Measurements from ENCODE around the gene PLA2R1. TPM values are rescaled to one million over a fixed set of nuclear protein-coding genes. Genes with fewer than 3 reads are reported as not detected.

PLA2R1 gene
- total and polyA plus RNA-seq, 10 of the 15 experiments (the other 5 are each of a cell fraction or from before 2014, with no cell fraction given) = 0.01 to 0.05 (median 0.02) TPM; not detected in 6

DNA sequence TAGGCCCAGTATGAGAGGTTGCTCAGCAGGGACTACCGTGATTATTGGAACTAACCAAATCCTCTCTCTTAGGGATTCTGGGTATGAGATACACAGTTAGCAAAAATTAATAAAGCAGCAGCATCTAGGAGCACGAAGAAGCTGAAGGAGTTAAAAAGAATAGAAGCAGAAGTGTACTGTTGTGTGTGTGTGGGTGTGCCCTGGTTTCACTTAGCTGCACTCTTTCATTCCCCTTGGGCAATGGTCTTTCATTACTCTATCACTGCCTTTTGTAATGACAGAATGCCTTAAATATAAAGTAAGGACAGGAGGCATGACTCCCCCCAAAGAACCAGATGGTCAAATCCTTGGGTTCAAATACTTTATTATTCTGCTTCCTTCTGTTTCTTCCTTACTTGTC, 148.5 kb downstream of the PLA2R1 start:
- in situ Hi-C loops (cut with MboI) = no loop called here
- CTCF ChIA-PET = interaction anchor here (0.8 to 22.7 kb wide), 6 partner anchors 8 to 27 kb away, joined by 3 to 335 read pairs (median 4); no protein-coding TSS in a partner anchor

More for the DNA sequence above, 148.5 kb downstream of the PLA2R1 start:
- Histone ChIP-seq H2AFZ (ENCODE audit: control insufficient read depth, low read depth, low read length) (no peak overlapping the region), H3K27me3 (replicated peaks in 1 of 2; ENCODE audit: control insufficient read depth in 2 of 2, insufficient read depth in 2 of 2, low read length in 1 of 2) (no peaks in the 10 kb centered on the region), H3K4me3 (no peak overlapping the region), H3K79me2 (ENCODE audit: control insufficient read depth, insufficient read depth, low read length) (no peaks in the 10 kb centered on the region), H3K9me3 (replicated peaks; ENCODE audit: control insufficient read depth, insufficient read depth, low read length) (no peaks in the 10 kb centered on the region), H3K4me2 (ENCODE audit: control insufficient read depth, insufficient read depth) (no peak overlapping the region), H3K36me3 (ENCODE audit: control insufficient read depth in 2 of 2, insufficient read depth in 2 of 2, low read length in 1 of 2) (no peaks in the 10 kb centered on the region), H4K20me1 (ENCODE audit: control insufficient read depth, insufficient read depth) (no peaks in the 10 kb centered on the region), H3K9ac (ENCODE audit: control insufficient read depth, insufficient read depth, low read length) (no peak overlapping the region), H3K4me1 (ENCODE audit: control insufficient read depth, insufficient read depth, low read length) (no peaks in the 10 kb centered on the region), H3K27ac (ENCODE audit: control insufficient read depth, insufficient read depth) (no peak overlapping the region)
- TF ChIP-seq, protein P1, sequence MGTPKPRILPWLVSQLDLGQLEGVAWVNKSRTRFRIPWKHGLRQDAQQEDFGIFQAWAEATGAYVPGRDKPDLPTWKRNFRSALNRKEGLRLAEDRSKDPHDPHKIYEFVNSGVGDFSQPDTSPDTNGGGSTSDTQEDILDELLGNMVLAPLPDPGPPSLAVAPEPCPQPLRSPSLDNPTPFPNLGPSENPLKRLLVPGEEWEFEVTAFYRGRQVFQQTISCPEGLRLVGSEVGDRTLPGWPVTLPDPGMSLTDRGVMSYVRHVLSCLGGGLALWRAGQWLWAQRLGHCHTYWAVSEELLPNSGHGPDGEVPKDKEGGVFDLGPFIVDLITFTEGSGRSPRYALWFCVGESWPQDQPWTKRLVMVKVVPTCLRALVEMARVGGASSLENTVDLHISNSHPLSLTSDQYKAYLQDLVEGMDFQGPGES (IDR thresholded peaks at IDR 0.05) = no peak
- TF ChIP-seq SREBF1 (IDR thresholded peaks at IDR 0.05; ENCODE audit: low read length) = no peak
- no peak for TF ChIP-seq TCF7 (IDR thresholded peaks at IDR 0.05; ENCODE audit: borderline replicate concordance)
- no peak for TF ChIP-seq BHLHE40 (IDR thresholded peaks at IDR 0.05; ENCODE audit: borderline replicate concordance in 1 of 2, low read depth in 2 of 2, low read length in 1 of 2)
- no peak for TF ChIP-seq CHD4 (IDR thresholded peaks at IDR 0.05)
- TF ChIP-seq SIN3A (IDR thresholded peaks at IDR 0.05; ENCODE audit: low read depth, low read length) = no peak
- no peak for TF ChIP-seq ZNF217 (IDR thresholded peaks at IDR 0.05)
- TF ChIP-seq, protein P2, sequence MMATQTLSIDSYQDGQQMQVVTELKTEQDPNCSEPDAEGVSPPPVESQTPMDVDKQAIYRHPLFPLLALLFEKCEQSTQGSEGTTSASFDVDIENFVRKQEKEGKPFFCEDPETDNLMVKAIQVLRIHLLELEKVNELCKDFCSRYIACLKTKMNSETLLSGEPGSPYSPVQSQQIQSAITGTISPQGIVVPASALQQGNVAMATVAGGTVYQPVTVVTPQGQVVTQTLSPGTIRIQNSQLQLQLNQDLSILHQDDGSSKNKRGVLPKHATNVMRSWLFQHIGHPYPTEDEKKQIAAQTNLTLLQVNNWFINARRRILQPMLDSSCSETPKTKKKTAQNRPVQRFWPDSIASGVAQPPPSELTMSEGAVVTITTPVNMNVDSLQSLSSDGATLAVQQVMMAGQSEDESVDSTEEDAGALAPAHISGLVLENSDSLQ (IDR thresholded peaks at IDR 0.05) = no peak
- TF ChIP-seq GATAD2B (conservative IDR thresholded peaks at IDR 0.05; ENCODE audit: low read depth) = no peak
- TF ChIP-seq ATF7 (IDR thresholded peaks at IDR 0.05; ENCODE audit: low read depth) = no peak
- no TSS peak for BruUV-seq (replicated peaks)
- RAD21 ChIA-PET (ENCODE audit: unreplicated experiment) = interaction anchor here (1.6 to 2.1 kb wide), 2 partner anchors 10 to 12 kb away, joined by 5 to 6 read pairs; partner anchors contain the start of gene LY75
- WGBS (ENCODE audit: insufficient coverage, insufficient replicate concordance, low lambda C conversion rate, missing lambda C conversion rate) = 48% methylated on average over 2 of the region's 2 CpGs
- ATAC-seq (peak; percentile 45), DNase-seq (ENCODE audit: low read depth, low spot score) (no peak), FAIRE-seq (no peak)
- intact Hi-C loops (cut with micrococcal nuclease; ENCODE audit: unreplicated experiment) = no loop called here
- SMC1A ChIA-PET (ENCODE audit: uncharacterized antibody, unreplicated experiment) = interaction anchor here (0.9 to 51.7 kb wide), 4 partner anchors 6 to 122 kb away, joined by 3 to 1536 read pairs (median 770); partner anchors contain the start of gene LY75
- POLR2A ChIA-PET = interaction anchor here (0.6 to 46.2 kb wide), 3 partner anchors 4 to 1457 kb away, joined by 5 to 840 read pairs (median 840); partner anchors contain the start of genes CCDC148, LY75 and PKP4
